ENCODE results near the gene GRHPR.

GRCh38 chr9:37466037-37466709 is 43.7 kb downstream of the GRHPR start:
- no peak for TF ChIP-seq OVOL2 (CRISPR knock-in tag; IDR thresholded peaks at IDR 0.05; ENCODE audit: borderline replicate concordance)
- TF ChIP-seq CTCF (IDR thresholded peaks at IDR 0.05), result no peak

Measured in WTC11 (cell line).